Measurements from ENCODE around the gene CDC20B.

- no peak for TF ChIP-seq CTCF (IDR thresholded peaks at IDR 0.05)
- no peak for TF ChIP-seq EP300 (IDR thresholded peaks at IDR 0.05)
Measured at GRCh38 chr5:55171471-55171870, 1.5 kb downstream of the CDC20B start.
